ENCODE measurements around the gene SCAF4. TPM values are rescaled to one million over a fixed set of nuclear protein-coding genes. Genes with fewer than 3 reads are reported as not detected.

The SCAF4 gene
- total and polyA plus RNA-seq, 10 of the 15 experiments (the other 5 are each of a cell fraction or from before 2014, with no cell fraction given): 4.3 to 49.3 (median 16.0) TPM

GRCh38 chr21:31673321-31673912 lies 58.5 kb downstream of the SCAF4 start:
- ChIA-PET POLR2A (no interaction called here), CTCF (no interaction called here), RAD21 (ENCODE audit: unreplicated experiment) (no interaction called here), SMC1A (ENCODE audit: uncharacterized antibody, unreplicated experiment) (no interaction called here)
- peaks cover 3 to 10% of the 10 kb centered on the region in 2 experiments; a peak in 3 of 4 replicates for H3K36me3 ChIP-seq (ENCODE audit: control insufficient read depth in 2 of 2, insufficient read depth in 2 of 2, low read length in 1 of 2)
- no peak overlapping the region for H3K9ac ChIP-seq (ENCODE audit: control insufficient read depth, insufficient read depth, low read length)
- no peak overlapping the region for H3K27ac ChIP-seq (ENCODE audit: control insufficient read depth, insufficient read depth)
- H3K27me3 ChIP-seq (replicated peaks in 1 of 2; ENCODE audit: control insufficient read depth in 2 of 2, insufficient read depth in 2 of 2, low read length in 1 of 2): no peaks in the 10 kb centered on the region
- no peaks in the 10 kb centered on the region for H4K20me1 ChIP-seq (ENCODE audit: control insufficient read depth, insufficient read depth)
- ATAC-seq: no peak
- H3K4me2 ChIP-seq (ENCODE audit: control insufficient read depth, insufficient read depth): no peak overlapping the region
- no peak overlapping the region for H2AFZ ChIP-seq (ENCODE audit: control insufficient read depth, low read depth, low read length)
- TF ChIP-seq MTA2 (IDR thresholded peaks at IDR 0.05; ENCODE audit: low read depth): no peak
- TF ChIP-seq ZBTB11 (CRISPR knock-in tag; IDR thresholded peaks at IDR 0.05): no peak
- no peaks in the 10 kb centered on the region for H3K9me3 ChIP-seq (replicated peaks; ENCODE audit: control insufficient read depth, insufficient read depth, low read length)
- no peaks in the 10 kb centered on the region; the same call in 1 of the 2 replicates for H3K4me1 ChIP-seq (ENCODE audit: control insufficient read depth, insufficient read depth, low read length)
- no peak for FAIRE-seq
- DNase-seq (ENCODE audit: low read depth, low spot score): no peak
- in situ Hi-C loops (cut with MboI): no loop called here
- H3K79me2 ChIP-seq (ENCODE audit: control insufficient read depth, insufficient read depth, low read length): no peaks in the 10 kb centered on the region
- WGBS (ENCODE audit: insufficient coverage, insufficient replicate concordance, low lambda C conversion rate, missing lambda C conversion rate): 100% methylated on average over 3 of the region's 3 CpGs
- intact Hi-C loops (cut with micrococcal nuclease; ENCODE audit: unreplicated experiment): no loop called here
- no TSS peak for BruUV-seq (replicated peaks)
- H3K4me3 ChIP-seq: no peak overlapping the region

- in situ Hi-C loops (cut with MboI): no loop called here
- no peak for DNase-seq (ENCODE audit: low read depth, low spot score)
- Histone ChIP-seq H3K4me1 (ENCODE audit: control insufficient read depth, insufficient read depth, low read length) (peaks cover 2% of the 10 kb centered on the region; the same call in 1 of the 2 replicates), H3K27me3 (replicated peaks in 1 of 2; ENCODE audit: control insufficient read depth in 2 of 2, insufficient read depth in 2 of 2, low read length in 1 of 2) (no peaks in the 10 kb centered on the region), H3K4me2 (ENCODE audit: control insufficient read depth, insufficient read depth) (no peak overlapping the region), H4K20me1 (ENCODE audit: control insufficient read depth, insufficient read depth) (no peaks in the 10 kb centered on the region), H3K27ac (ENCODE audit: control insufficient read depth, insufficient read depth) (no peak overlapping the region), H3K9ac (ENCODE audit: control insufficient read depth, insufficient read depth, low read length) (no peak overlapping the region), H3K36me3 (ENCODE audit: control insufficient read depth in 2 of 2, insufficient read depth in 2 of 2, low read length in 1 of 2) (peaks cover 3 to 19% of the 10 kb centered on the region in 2 experiments; a peak in 3 of 4 replicates), H3K79me2 (ENCODE audit: control insufficient read depth, insufficient read depth, low read length) (no peaks in the 10 kb centered on the region; the same call in 1 of the 2 replicates), H3K9me3 (replicated peaks; ENCODE audit: control insufficient read depth, insufficient read depth, low read length) (no peaks in the 10 kb centered on the region), H3K4me3 (no peak overlapping the region), H2AFZ (ENCODE audit: control insufficient read depth, low read depth, low read length) (no peak overlapping the region)
- ChIA-PET POLR2A (no interaction called here), RAD21 (ENCODE audit: unreplicated experiment) (no interaction called here), SMC1A (ENCODE audit: uncharacterized antibody, unreplicated experiment) (no interaction called here), CTCF (no interaction called here)
- TF ChIP-seq BCL11A (IDR thresholded peaks at IDR 0.05; ENCODE audit: low read depth, low read length) (no peak), SKIL (IDR thresholded peaks at IDR 0.05; ENCODE audit: low read depth, poor library complexity, severe bottlenecking) (no peak), IKZF2 (IDR thresholded peaks at IDR 0.05) (no peak), MYC (IDR thresholded peaks at IDR 0.05; ENCODE audit: insufficient read depth, insufficient read length, insufficient replicate concordance, low read length, severe bottlenecking) (no peak), KAT2A (conservative IDR thresholded peaks at IDR 0.05; ENCODE audit: control insufficient read depth, low read depth, low read length) (no peak)
- no peak for ATAC-seq
- WGBS (ENCODE audit: insufficient coverage, insufficient replicate concordance, low lambda C conversion rate, missing lambda C conversion rate): 100% methylated on average over 17 of the region's 17 CpGs
- no TSS peak for BruUV-seq (replicated peaks)
- intact Hi-C loops (cut with micrococcal nuclease; ENCODE audit: unreplicated experiment): no loop called here
- FAIRE-seq: no peak
These were observed 60.0 kb downstream of the SCAF4 start for GRCh38 chr21:31671931-31672330.
